ENCODE data around the gene HOMER1.
A peak's percentile ranks its signal among the peaks of the same experiment; 100 is the strongest.

- TF ChIP-seq TAF1 (IDR thresholded peaks at IDR 0.05; ENCODE audit: borderline replicate concordance, low read depth, low read length) (peak; percentile 27; the same call in 1 of the 2 replicates), POLR2A (IDR thresholded peaks at IDR 0.05; ENCODE audit: low read depth, low read length) (peak; percentile 94), POLR2AphosphoS5 (IDR thresholded peaks at IDR 0.05; ENCODE audit: low read depth, low read length) (peak; percentile 83)
These were observed 614 bp upstream of the HOMER1 start for GRCh38 chr5:79514391-79515105.
